GM21619 (cell line): ENCODE data around the gene DOK4.
A peak's percentile ranks its signal among the peaks of the same experiment; 100 is the strongest.
"Not testable (repeated sequence)": the region's sequence is repeated elsewhere in the genome, so short reads cannot be mapped to it uniquely, and the experiment has no call there.

Experiments
- ATAC-seq: cut with Tn5 transposase; IDR thresholded peaks from one replicate; pipeline ENCODE4 v1.9.1; 2021; ENCODE audit not compliant: unreplicated experiment

DOK4 gene

DNA sequence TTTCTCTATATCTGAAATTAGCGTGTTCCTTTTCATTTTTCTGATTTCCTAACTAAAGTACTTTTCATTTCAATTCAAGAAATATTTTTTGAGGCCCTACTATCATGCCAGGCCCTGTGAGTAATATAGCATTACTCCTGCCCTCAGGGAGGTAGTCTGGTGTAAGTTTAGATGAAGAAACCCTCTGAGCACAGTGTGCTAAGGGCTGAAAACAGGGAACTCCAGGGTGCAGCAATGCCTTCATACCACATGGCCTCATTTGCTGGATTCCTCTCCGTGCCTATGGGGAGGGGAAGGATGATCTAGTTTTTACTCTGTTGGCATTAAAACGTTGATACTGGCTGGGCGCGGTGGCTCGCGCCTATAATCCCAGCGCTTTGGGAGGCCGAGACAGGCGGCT lies 34.3 kb downstream of the DOK4 start:
- ATAC-seq = no peak

DNA sequence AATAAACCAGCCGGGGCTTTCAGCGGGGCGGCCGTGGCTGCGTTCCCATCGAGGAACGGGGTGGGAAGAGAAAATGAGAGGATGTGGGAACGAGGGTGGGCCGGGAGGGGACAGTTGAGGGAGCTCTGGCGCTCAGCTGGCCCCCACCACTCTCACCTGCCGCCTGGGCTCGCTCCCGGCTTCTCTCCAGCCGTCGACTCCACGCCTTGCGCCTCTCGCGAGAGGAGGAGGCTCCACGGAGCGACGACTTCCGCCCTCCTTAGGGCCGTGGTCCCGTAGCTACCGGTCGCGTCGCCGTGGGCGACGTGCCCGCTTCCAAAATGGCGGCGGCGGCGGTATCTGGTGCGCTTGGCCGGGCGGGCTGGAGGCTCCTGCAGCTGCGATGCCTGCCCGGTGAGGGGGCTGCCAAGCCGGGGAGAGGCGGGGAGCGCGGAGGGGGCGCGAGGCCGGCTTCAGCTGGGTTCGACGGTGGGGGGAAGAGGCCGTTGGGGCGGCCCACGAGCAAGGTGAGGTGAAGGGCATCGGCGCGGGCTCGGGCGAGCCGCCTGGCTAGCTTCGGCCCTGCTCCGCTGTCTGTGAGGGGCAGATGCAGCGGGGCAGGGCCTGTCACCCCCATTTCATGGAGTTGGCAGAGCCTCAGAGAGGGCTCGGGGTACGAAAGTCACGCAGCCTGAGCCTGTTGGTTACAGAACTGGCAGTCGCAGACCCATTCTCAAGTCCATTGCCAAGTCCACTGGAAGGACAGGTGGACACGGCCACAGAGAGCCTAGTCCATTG lies 38.9 kb downstream of the DOK4 start, which contains the start of the genes CIAPIN1 and COQ9:
TSS of gene CIAPIN1 (minus strand) at position 200 of the 777 bp plus-strand sequence. CDS start 6,457 bp downstream, outside the sequence.
TSS of gene COQ9 (plus strand) at position 294 of the 777 bp plus-strand sequence. CDS start at position 321, 27 bp downstream.
- peak; percentile 96 for ATAC-seq

- peak; percentile 30 for ATAC-seq
Observed at GRCh38 chr16:57446531-57447185, 39.6 kb downstream of the DOK4 start.

DNA sequence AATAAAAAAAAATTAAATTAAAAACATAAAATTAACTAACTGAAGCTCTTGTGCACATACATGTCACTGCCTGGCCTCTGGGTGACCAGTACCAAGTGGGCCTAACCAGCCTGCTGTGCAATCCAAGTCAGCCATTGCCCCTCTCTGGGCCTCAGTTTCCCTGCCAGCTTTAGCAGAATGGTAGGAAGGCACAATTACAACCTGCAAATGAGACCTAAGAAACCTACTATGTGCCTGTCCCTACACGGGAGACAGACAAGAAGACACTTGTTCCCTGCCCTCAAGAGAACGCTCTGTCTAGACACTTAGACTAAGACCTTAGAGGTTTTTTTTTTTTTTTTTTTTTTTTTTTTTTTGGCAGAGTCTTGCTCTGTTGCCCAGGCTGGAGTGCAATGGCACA lies 40.8 kb downstream of the DOK4 start:
- ATAC-seq = no peak

DNA sequence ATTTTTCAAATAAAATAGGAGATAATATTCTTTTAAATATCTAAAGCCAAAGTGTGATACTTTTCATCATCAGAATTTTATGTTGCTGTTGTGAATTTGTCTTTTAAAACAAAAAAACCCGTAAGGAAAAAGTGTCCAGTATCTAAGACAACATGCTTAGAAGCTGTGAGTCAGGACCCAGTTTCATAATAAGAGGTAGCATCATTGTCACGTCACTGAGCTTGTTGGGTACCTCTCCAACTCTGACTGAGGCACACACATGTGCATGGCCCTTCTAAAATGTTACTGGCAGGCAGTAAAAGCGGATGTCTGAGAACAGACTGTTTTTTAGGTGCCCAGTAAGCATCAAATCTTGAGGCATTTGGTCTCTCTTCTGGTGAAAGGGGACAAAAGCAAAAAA lies 41.6 kb downstream of the DOK4 start:
- ATAC-seq = no peak

DNA sequence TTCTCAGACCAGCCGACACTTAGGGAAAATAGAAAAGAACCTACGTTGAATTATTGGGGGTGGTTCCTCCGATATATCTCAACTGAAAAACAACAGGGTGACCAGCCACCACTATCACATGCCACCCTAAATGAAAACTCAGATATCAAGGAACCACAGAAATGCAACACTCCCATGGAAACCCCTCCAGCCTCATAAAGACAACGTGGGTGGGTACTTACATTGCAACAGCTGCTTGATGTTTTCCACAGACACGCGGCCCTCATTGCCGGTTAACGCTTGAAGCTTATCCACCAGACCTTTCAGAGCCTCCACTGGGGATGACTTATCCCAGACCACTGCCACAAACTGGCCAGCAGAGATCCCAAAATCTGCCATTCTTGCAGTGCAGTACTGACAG lies 45.7 kb downstream of the DOK4 start:
- not testable (repeated sequence) for ATAC-seq

DNA sequence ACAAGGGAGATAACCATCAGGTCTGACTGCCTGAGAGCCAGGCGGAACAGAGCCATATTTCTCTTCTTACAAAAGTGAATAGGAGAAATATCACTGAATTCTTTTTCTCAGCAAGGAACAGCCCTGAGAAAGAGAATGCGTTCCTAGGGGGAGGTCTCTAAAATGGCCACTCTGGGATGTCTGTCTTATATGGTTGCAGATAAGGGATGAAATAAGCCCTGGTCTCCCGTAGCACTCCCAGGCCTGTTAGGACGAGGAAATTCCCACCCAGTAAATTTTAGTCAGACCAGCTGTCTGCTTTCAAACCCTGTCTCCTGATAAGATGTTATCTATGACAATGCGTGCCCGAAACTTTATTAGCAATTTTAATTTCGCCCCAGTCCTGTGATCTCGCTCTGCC lies 46.3 kb downstream of the DOK4 start:
- ATAC-seq = not testable (repeated sequence)

- ATAC-seq = no peak
Observed at GRCh38 chr16:57435838-57436237, 50.5 kb downstream of the DOK4 start.

- ATAC-seq = no peak
Observed at GRCh38 chr16:57434003-57434402, 52.3 kb downstream of the DOK4 start.

- no peak for ATAC-seq
Observed at GRCh38 chr16:57432989-57433388, 53.3 kb downstream of the DOK4 start.

DNA sequence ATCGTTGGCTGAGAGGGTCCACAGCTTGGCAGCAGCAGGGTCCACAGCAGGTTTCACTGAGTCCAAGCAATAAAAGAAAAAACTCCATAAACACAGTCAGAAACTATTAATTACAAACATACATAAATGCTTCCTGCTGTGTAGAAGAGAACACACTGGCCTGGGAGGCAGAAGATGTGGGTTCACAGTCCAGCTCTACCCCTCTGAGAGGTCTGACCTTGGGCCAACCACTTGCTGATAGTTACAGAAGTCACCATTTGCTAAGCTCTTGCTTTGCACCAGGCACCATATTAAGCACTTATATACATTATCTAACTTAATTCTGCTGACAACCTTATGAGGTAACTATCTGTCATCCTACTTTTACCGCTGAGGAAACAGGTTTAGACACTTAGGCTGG lies 53.8 kb downstream of the DOK4 start:
- no peak for ATAC-seq

DNA sequence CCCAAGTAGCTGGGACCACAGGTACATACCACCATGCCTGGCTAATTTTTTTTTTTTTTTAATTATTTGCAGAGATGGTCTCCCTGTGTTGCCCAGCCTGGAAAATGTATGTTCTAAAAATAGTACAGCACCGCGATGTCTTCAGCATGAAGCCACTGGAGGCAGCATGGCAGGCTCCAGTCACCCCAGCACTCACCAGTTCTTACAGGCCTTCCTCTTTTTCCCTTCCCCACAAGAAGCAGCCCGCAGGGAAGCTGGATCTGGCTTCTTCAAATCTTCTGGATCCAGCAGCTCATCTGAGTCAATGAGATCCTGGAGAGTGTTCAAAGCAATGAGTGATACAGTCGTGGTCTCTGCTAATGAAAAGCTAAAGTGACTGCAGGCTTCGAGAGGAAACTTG lies 55.3 kb downstream of the DOK4 start:
- no peak for ATAC-seq

DNA sequence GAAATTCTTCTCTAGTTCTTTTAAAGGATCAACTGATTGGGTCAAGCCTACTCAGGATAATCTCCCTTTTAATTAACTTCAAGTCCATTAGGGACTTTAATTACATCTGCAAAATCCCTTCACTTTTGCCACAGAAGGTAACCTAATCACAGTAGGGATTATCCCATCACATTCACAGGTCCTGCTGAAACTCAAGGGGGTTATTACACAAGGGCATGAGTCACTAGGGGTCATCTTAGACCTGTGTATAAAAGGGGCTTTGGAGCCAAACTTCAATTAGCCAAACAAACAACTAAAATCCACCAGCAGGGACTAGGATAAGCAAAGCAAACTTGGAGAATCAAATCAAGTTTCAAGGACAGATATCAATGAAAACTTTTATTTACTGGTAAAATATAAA lies 58.5 kb downstream of the DOK4 start:
- ATAC-seq = no peak

DNA sequence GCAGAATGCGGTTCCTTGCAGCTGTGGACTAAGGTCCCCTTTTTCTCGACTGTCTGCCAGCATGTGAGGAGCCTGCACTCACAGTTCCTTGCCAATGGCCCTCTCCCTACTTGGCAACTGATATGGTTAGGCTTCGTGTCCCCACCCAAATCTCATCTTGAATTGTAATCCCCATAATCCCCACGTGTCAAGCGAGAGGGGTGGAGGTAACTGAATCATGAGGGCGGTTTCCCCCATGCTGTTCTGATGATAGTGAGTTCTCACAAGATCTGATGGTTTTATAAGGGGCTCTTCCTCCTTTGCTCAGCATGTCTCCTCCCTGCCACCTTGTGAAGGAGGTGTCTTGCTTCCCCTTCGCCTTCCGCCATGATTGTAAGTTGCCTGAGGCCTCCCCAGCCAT lies 59.0 kb downstream of the DOK4 start:
- ATAC-seq = no peak

GRCh38 chr16:57426356-57426755 lies 59.9 kb downstream of the DOK4 start:
- ATAC-seq = no peak

- no peak for ATAC-seq
Observed at GRCh38 chr16:57424583-57424982, 61.7 kb downstream of the DOK4 start.

DNA sequence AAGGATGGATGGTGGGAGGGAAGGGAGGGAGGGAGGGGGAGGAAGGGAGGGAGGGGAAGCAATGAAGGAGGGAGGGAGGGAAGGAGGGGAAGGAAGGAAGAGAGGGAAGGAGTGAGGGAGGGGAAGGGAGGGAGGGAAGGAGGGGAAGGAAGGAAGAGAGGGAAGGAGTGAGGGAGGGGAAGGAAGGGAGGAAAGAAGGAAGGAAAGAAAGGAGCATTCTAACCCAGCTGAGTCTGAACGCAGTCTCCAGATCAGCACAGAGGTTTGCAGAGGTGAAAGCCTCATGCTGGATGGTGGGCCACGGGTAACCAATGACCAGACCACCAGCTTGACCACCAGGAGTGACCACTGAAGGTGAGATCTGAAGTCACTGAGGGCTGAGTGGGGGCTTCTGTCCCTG lies 63.1 kb downstream of the DOK4 start:
- ATAC-seq = no peak

GRCh38 chr16:57422026-57422944 lies 64.0 kb downstream of the DOK4 start:
- ATAC-seq = no peak
